OCI-LY7 (cell line): ENCODE data around the gene TJP2. TPM values are rescaled to one million over a fixed set of nuclear protein-coding genes. Genes with fewer than 3 reads are reported as not detected.

Source experiments
- BruUV-seq: library from RNA; stranded (reverse); fragments of 400-500 nt; replicated peaks from 2 replicates; lab custom pipeline; 2021; lab: Mats Ljungman, UMichigan
- CTCF ChIA-PET: fragments of 300-600 bp; sonication (Branson Sonifier 250); formaldehyde crosslinking; loops from one replicate; lab custom pipeline; 2022; ENCODE audit warnings: antibody characterized with exemption; ENCODE audit not compliant: unreplicated experiment; lab: Charles Lee
- POLR2A ChIA-PET: fragments of 300-600 bp; sonication (Branson Sonifier 250); formaldehyde crosslinking; loops from one replicate; lab custom pipeline; 2022; ENCODE audit warnings: antibody characterized with exemption; lab: Charles Lee
- DNase-seq: peaks from one replicate; pipeline ENCODE4 v3.0.0-alpha.2; 2015; ENCODE audit warnings: low spot score
- H2AFZ ChIP-seq: fragments of 200-600 bp; sonication (generic), shearing (Covaris generic); 2 replicates; pipeline ENCODE4 v1.6.1; 2014; ENCODE audit warnings: mild to moderate bottlenecking, antibody characterized with exemption, low read length, moderate library complexity
- H3K27ac ChIP-seq: fragments of 200-600 bp; sonication (generic); 2 replicates; pipeline ENCODE4 v1.5.1; 2014; ENCODE audit warnings: mixed run types, low read depth, mild to moderate bottlenecking, moderate library complexity, low read length, inconsistent platforms; ENCODE audit not compliant: poor library complexity, severe bottlenecking
- H3K36me3 ChIP-seq: fragments of 200-600 bp; sonication (generic); 2 replicates; pipeline ENCODE4 v1.6.1; 2014; ENCODE audit warnings: mild to moderate bottlenecking, antibody characterized with exemption, low read length, moderate library complexity, mixed read lengths; ENCODE audit not compliant: insufficient read depth
- H3K4me1 ChIP-seq: fragments of 200-600 bp; sonication (generic); 2 replicates; pipeline ENCODE4 v1.5.1; 2014; ENCODE audit warnings: mild to moderate bottlenecking, low read length; ENCODE audit not compliant: insufficient read depth, poor library complexity, severe bottlenecking
- H3K4me2 ChIP-seq: fragments of 200-600 bp; sonication (generic); 2 replicates; pipeline ENCODE4 v1.6.1; 2014; ENCODE audit warnings: mild to moderate bottlenecking, low read length
- H3K4me3 ChIP-seq: fragments of 200-600 bp; sonication (generic); 2 replicates; pipeline ENCODE4 v1.5.1; 2014; ENCODE audit warnings: mild to moderate bottlenecking, low read depth, low read length; ENCODE audit not compliant: poor library complexity, severe bottlenecking
- H3K79me2 ChIP-seq: fragments of 200-600 bp; sonication (generic); 2 replicates; pipeline ENCODE4 v1.6.1; 2016; ENCODE audit warnings: low read depth, mild to moderate bottlenecking, low read length, moderate library complexity, mixed read lengths; ENCODE audit not compliant: insufficient read depth
- H3K9me2 ChIP-seq: fragments of 200-600 bp; sonication (generic); 2 replicates; pipeline ENCODE4 v1.6.1; 2016; ENCODE audit warnings: mild to moderate bottlenecking, low read length, mixed read lengths; ENCODE audit not compliant: insufficient read depth
- H3K9me3 ChIP-seq: fragments of 200-600 bp; sonication (generic); 2 replicates; pipeline ENCODE4 v1.6.1; 2014; ENCODE audit warnings: mild to moderate bottlenecking, mixed run types, low read length, mixed read lengths
- H4K20me1 ChIP-seq: fragments of 200-600 bp; sonication (generic); 2 replicates; pipeline ENCODE4 v1.6.1; 2014; ENCODE audit warnings: mild to moderate bottlenecking, antibody characterized with exemption, low read length, moderate library complexity, mixed read lengths; ENCODE audit not compliant: insufficient read depth
- EZH2phosphoT487 ChIP-seq: fragments of 200-600 bp; sonication (generic); IDR thresholded peaks from 2 replicates; pipeline ENCODE4 v1.6.1; 2018; ENCODE audit warnings: low read depth, borderline replicate concordance, mild to moderate bottlenecking, mixed run types, antibody characterized with exemption, low read length, moderate library complexity, mixed read lengths
- intact Hi-C: fragments of 100-400 bp; cut with micrococcal nuclease; formaldehyde crosslinking; loops from one replicate; pipeline ENCODE4 v1.10.0; 2022; ENCODE audit not compliant: unreplicated experiment
- total RNA-seq, 2 experiments: library from RNA; depleted of rRNA in 1 of 2; stranded (reverse); fragments of >200 nt in 1 of 2; shearing (Covaris generic) in 1 of 2; gene quantifications; 2 replicates each; pipeline ENCODE4 v1.2.3, GENCODE V29; 2014 to 2022
- TF ChIP-seq, protein P1 (sequence below): fragments of 200-600 bp; sonication (generic); conservative IDR thresholded peaks from 2 replicates; pipeline ENCODE4 v1.5.1; 2014; ENCODE audit warnings: mild to moderate bottlenecking, antibody characterized with exemption, low read length, moderate library complexity, mixed read lengths

The TJP2 gene
- total RNA-seq, 2 experiments from 2014 or later: 15.1 to 18.0 TPM

DNA sequence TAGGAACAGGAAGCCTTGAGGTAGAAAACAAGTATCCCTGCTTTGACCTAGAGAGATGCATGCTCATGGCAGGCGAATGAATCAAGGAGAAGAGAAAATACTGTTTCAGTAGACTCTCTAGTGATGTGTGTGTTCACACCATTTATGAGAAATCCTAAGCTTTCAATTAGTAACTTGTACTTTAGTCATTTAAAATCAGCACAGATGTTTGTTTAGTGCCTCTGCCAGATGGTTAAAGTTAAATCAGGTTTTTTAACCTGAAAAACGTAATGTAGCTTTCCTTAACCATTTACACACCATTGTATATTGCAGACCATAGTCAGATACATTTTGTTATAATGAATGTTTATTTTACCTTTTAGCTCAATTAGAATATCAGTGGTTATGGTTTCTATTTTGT lies 5.0 kb downstream of the TJP2 start:
- H3K9me2 ChIP-seq: no peaks in the 10 kb centered on the region
- ChIA-PET POLR2A (interaction anchor here (0.7 to 1.7 kb wide), 5 partner anchors 9 to 69 kb away, joined by 3 to 6 read pairs (median 5); no protein-coding TSS in a partner anchor), CTCF (no interaction called here)
- DNase-seq: no peak
- H3K36me3 ChIP-seq: no peaks in the 10 kb centered on the region
- no peaks in the 10 kb centered on the region for H3K9me3 ChIP-seq
- no peaks in the 10 kb centered on the region for H3K79me2 ChIP-seq
- H3K4me3 ChIP-seq: no peak overlapping the region
- BruUV-seq: no TSS peak
- peaks cover 25% of the 10 kb centered on the region for H3K4me1 ChIP-seq
- H3K4me2 ChIP-seq: no peak overlapping the region
- no peak overlapping the region for H3K27ac ChIP-seq
- no peaks in the 10 kb centered on the region for H4K20me1 ChIP-seq
- TF ChIP-seq, protein P1, sequence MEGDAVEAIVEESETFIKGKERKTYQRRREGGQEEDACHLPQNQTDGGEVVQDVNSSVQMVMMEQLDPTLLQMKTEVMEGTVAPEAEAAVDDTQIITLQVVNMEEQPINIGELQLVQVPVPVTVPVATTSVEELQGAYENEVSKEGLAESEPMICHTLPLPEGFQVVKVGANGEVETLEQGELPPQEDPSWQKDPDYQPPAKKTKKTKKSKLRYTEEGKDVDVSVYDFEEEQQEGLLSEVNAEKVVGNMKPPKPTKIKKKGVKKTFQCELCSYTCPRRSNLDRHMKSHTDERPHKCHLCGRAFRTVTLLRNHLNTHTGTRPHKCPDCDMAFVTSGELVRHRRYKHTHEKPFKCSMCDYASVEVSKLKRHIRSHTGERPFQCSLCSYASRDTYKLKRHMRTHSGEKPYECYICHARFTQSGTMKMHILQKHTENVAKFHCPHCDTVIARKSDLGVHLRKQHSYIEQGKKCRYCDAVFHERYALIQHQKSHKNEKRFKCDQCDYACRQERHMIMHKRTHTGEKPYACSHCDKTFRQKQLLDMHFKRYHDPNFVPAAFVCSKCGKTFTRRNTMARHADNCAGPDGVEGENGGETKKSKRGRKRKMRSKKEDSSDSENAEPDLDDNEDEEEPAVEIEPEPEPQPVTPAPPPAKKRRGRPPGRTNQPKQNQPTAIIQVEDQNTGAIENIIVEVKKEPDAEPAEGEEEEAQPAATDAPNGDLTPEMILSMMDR: no peak
- TF ChIP-seq EZH2phosphoT487: no peak
- intact Hi-C loops: no loop called here
- H2AFZ ChIP-seq: no peak overlapping the region

GRCh38 chr9:69180200-69180599 lies 6.1 kb downstream of the TJP2 start:
- TF ChIP-seq EZH2phosphoT487: no peak
- TF ChIP-seq, protein P1: no peak
- DNase-seq: no peak
- BruUV-seq: no TSS peak
- Histone ChIP-seq H3K79me2 (no peaks in the 10 kb centered on the region), H4K20me1 (no peaks in the 10 kb centered on the region), H2AFZ (no peak overlapping the region), H3K4me3 (no peak overlapping the region), H3K36me3 (no peaks in the 10 kb centered on the region), H3K9me3 (no peaks in the 10 kb centered on the region), H3K9me2 (no peaks in the 10 kb centered on the region), H3K4me2 (no peak overlapping the region), H3K4me1 (peaks cover 19% of the 10 kb centered on the region), H3K27ac (no peak overlapping the region)
- ChIA-PET POLR2A (interaction anchor here (1.3 to 1.7 kb wide), 2 partner anchors 11 to 26 kb away, joined by 4 to 6 read pairs; no protein-coding TSS in a partner anchor), CTCF (no interaction called here)
- intact Hi-C loops: no loop called here

DNA sequence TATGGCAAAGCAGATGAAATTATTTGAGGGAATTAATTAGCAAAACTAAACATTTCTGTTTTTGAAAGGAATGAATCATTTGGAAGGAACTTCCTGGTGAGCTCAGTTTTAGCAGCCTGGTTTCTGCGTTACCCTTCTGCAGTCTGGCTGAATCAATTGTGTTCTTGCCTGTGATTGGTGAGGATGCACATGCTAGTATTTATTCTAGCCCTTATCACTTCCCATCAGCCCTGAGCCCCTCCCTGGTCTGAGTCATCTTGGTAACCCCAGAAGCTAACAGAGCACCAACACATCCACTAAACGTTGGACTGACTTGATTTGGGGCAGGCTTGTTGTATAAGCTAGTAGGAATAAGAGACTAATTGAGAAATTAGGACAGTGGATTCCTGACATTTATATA lies 6.6 kb downstream of the TJP2 start:
- H3K36me3 ChIP-seq: no peaks in the 10 kb centered on the region
- intact Hi-C loops: no loop called here
- no peaks in the 10 kb centered on the region for H3K79me2 ChIP-seq
- TF ChIP-seq, protein P1: no peak
- no peak for TF ChIP-seq EZH2phosphoT487
- H3K27ac ChIP-seq: no peak overlapping the region
- no TSS peak for BruUV-seq
- H2AFZ ChIP-seq: no peak overlapping the region
- ChIA-PET CTCF (no interaction called here), POLR2A (interaction anchor here (1.1 to 1.7 kb wide), 3 partner anchors 10 to 44 kb away, joined by 3 to 6 read pairs (median 4); no protein-coding TSS in a partner anchor)
- DNase-seq: no peak
- H3K4me1 ChIP-seq: peaks cover 14% of the 10 kb centered on the region
- H3K9me2 ChIP-seq: no peaks in the 10 kb centered on the region
- H3K4me2 ChIP-seq: no peak overlapping the region
- H3K4me3 ChIP-seq: no peak overlapping the region
- no peaks in the 10 kb centered on the region for H3K9me3 ChIP-seq
- no peaks in the 10 kb centered on the region for H4K20me1 ChIP-seq
